SK-MEL-5 (cell line): ENCODE results near the gene GTPBP6. TPM values are rescaled to one million over a fixed set of nuclear protein-coding genes. Genes with fewer than 3 reads are reported as not detected.
A peak's percentile ranks its signal among the peaks of the same experiment; 100 is the strongest.

ENCODE experiments used
- DNase-seq: peaks from one replicate; pipeline ENCODE4 v3.0.0-alpha.2; 2016; ENCODE audit warnings: low read depth, low spot score
- in situ Hi-C: cut with HindIII; loops from 2 replicates; pipeline ENCODE4 v1.10.0; 2016; ENCODE audit warnings: low sequenced_read_pairs, high pct_unique_total_duplicates, low pct_unique_long_range_greater_than_20kb
- polyA plus RNA-seq, 2 experiments: library from polyadenylated mRNA; depleted of rRNA; stranded (reverse); fragments of >200 nt; gene quantifications; 2 replicates each; pipeline ENCODE4 v1.2.3, GENCODE V29; 2015
- total RNA-seq: library from RNA; depleted of rRNA; stranded (reverse); fragments of >200 nt; shearing (Covaris generic); gene quantifications from 2 replicates; pipeline ENCODE4 v1.2.3, GENCODE V29; 2014; rRNA removed

Gene GTPBP6
- total RNA-seq = 15.3 and 18.8 TPM in 2 replicates
- polyA plus RNA-seq (2015; cell fraction: cytosol; rRNA removed) = 39.0 and 39.8 TPM in 2 replicates
- polyA plus RNA-seq (2015; cell fraction: nucleus; rRNA removed) = 54.5 and 63.2 TPM in 2 replicates

- in situ Hi-C loops = no loop called here
- peak; percentile 97 for DNase-seq
These were observed at the start of gene GTPBP6 for GRCh38 chrX:318739-319578. TSS of gene GTPBP6 (minus strand) at chrX:318796. CDS start at chrX:318787, 9 bp downstream.

GRCh38 chrX:367866-368265 lies 49.3 kb upstream of the GTPBP6 start:
- DNase-seq = no peak
- in situ Hi-C loops = no loop called here

GRCh38 chrX:367349-367748 lies 48.8 kb upstream of the GTPBP6 start:
- no peak for DNase-seq
- in situ Hi-C loops = no loop called here

- no peak for DNase-seq
- in situ Hi-C loops = no loop called here
These were observed 45.2 kb upstream of the GTPBP6 start for GRCh38 chrX:363621-364375.

- in situ Hi-C loops = no loop called here
- no peak for DNase-seq
These were observed 44.5 kb upstream of the GTPBP6 start for GRCh38 chrX:362937-363620.

- no peak for DNase-seq
- in situ Hi-C loops = no loop called here
These were observed 43.8 kb upstream of the GTPBP6 start for GRCh38 chrX:362351-362750.

GRCh38 chrX:361231-362145 lies 42.9 kb upstream of the GTPBP6 start:
- DNase-seq = no peak
- in situ Hi-C loops = no loop called here

- no peak for DNase-seq
- in situ Hi-C loops = no loop called here
These were observed 42.0 kb upstream of the GTPBP6 start for GRCh38 chrX:360496-361150.

GRCh38 chrX:358651-359143 lies 40.1 kb upstream of the GTPBP6 start:
- in situ Hi-C loops = no loop called here
- DNase-seq = no peak

- no peak for DNase-seq
- in situ Hi-C loops = no loop called here
These were observed 39.3 kb upstream of the GTPBP6 start for GRCh38 chrX:357693-358471.

GRCh38 chrX:357035-357692 lies 38.6 kb upstream of the GTPBP6 start:
- in situ Hi-C loops = no loop called here
- no peak for DNase-seq

GRCh38 chrX:356385-357034 lies 37.9 kb upstream of the GTPBP6 start:
- in situ Hi-C loops = no loop called here
- no peak for DNase-seq

- DNase-seq = no peak
- in situ Hi-C loops = no loop called here
These were observed 36.9 kb upstream of the GTPBP6 start for GRCh38 chrX:355329-356050.
